Breast epithelium (tissue), 3 donors: ENCODE measurements around the gene OXLD1.

ENCODE experiments used
- CTCF ChIP-seq, 3 donors: fragments of 450-650 bp; IDR thresholded peaks; one replicate each; pipeline ENCODE4 v1.5.1; 2016 to 2017; ENCODE audit warnings: antibody characterized with exemption in 3 of 3, mild to moderate bottlenecking in 3 of 3, moderate library complexity in 3 of 3
- POLR2A ChIP-seq: fragments of 450-650 bp; IDR thresholded peaks from one replicate; pipeline ENCODE4 v1.6.1; 2016; ENCODE audit warnings: antibody characterized with exemption, mild to moderate bottlenecking, moderate library complexity
- POLR2AphosphoS5 ChIP-seq, 3 donors: sonication (generic); formaldehyde crosslinking; IDR thresholded peaks; one replicate each; pipeline ENCODE4 v1.6.1; 2017; ENCODE audit warnings: antibody characterized with exemption in 3 of 3

DNA sequence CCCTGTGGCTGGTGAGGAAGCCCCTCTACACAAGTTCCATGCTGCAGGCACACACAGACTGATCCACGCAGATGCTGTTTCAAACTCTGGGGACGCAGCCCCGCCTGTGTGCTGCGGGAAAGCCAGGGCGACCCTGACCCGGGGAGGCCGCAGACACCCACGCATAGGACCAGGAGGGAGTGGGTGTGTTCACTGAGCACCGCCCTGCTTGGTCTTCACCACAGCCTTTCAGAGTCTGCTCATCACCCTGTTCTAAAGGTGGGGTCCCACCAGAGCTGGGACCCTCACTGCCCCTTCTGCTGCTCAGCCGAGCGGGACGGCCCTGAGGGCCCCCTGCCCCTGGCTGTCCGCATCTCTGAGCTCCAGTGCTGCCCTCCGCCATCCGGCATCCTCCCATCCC is 21.9 kb downstream of the OXLD1 start:
- TF ChIP-seq POLR2A (no peak), CTCF (IDR thresholded peaks at IDR 0.05) (no peak), POLR2AphosphoS5 (IDR thresholded peaks at IDR 0.05) (no peak)
